Peyer's patch (tissue), 4 donors: ENCODE results near the gene QTRT2. TPM values are rescaled to one million over a fixed set of nuclear protein-coding genes. Genes with fewer than 3 reads are reported as not detected.

Experiments
- DNase-seq, 3 donors: peaks; one replicate each; pipeline ENCODE4 v3.0.0-alpha.2; 2017 to 2019
- H3K27ac ChIP-seq, 4 donors: fragments of 200-600 bp; sonication (generic); one replicate each; pipeline ENCODE4 v1.5.1; 2016 to 2019
- H3K27me3 ChIP-seq, 2 donors: fragments of 200-600 bp; sonication (generic); one replicate each; pipeline ENCODE4 v1.5.1; 2019
- H3K36me3 ChIP-seq, 3 donors: fragments of 200-600 bp; sonication (generic); one replicate each; pipeline ENCODE4 v1.5.1; 2016 to 2019
- H3K4me1 ChIP-seq, 4 donors: fragments of 200-600 bp; sonication (generic); one replicate each; pipeline ENCODE4 v1.5.1; 2016 to 2019
- H3K4me3 ChIP-seq, 4 donors: fragments of 200-600 bp; sonication (generic); 1 replicate in 3 of 4; 2 replicates in 1 of 4; pipeline ENCODE4 v1.5.1; 2016 to 2019; ENCODE audit warnings: mild to moderate bottlenecking in 1 of 4
- H3K9me3 ChIP-seq, 4 donors: fragments of 200-600 bp; sonication (generic); one replicate each; pipeline ENCODE4 v1.5.1; 2016 to 2019; ENCODE audit warnings: mild to moderate bottlenecking in 1 of 4
- POLR2A ChIP-seq, 2 donors: fragments of 450-650 bp; IDR thresholded peaks; one replicate each; pipeline ENCODE4 v1.5.1; 2017; ENCODE audit warnings: antibody characterized with exemption in 2 of 2, mild to moderate bottlenecking in 2 of 2, moderate library complexity in 2 of 2
- total RNA-seq, 4 donors: library from RNA; depleted of rRNA; stranded (reverse); fragments of >200 nt; gene quantifications; one replicate each; pipeline ENCODE4 v1.1.0, GENCODE V29; 2016
- TF ChIP-seq, protein P1 (sequence below), 6 experiments: fragments of 450-650 bp in 4 of 6; fragments of 200-600 bp in 2 of 6; sonication (generic) in 1 of 6; IDR thresholded peaks; one replicate each; pipeline ENCODE4 v1.5.1; 2017 to 2019; ENCODE audit warnings: antibody characterized with exemption in 6 of 6, mild to moderate bottlenecking in 3 of 6, moderate library complexity in 1 of 6

Gene QTRT2
- total RNA-seq, 4 donors from 2014 or later, result 12.2 to 44.2 (median 26.2) TPM

DNA sequence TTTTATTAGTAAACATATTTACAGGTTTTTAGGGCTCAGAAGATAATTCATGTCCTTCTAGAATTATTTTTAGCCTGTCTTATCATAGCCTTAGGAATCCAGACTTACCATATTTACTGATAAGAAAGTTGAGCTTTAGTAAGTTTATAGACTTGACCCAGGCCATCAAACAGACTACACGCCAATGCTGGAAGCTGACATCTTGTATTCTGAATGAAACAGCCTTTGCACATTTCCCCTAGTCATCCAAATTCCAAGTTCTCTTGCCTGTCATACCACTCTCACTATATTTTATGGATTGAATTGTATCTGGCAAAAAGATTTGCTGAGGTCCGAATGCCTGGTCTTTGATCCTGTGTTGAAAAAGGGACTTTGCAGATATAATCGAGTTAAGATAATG lies 63.7 kb downstream of the QTRT2 start:
- H3K9me3 ChIP-seq, result no peaks in the 10 kb centered on the region
- TF ChIP-seq, protein P1, sequence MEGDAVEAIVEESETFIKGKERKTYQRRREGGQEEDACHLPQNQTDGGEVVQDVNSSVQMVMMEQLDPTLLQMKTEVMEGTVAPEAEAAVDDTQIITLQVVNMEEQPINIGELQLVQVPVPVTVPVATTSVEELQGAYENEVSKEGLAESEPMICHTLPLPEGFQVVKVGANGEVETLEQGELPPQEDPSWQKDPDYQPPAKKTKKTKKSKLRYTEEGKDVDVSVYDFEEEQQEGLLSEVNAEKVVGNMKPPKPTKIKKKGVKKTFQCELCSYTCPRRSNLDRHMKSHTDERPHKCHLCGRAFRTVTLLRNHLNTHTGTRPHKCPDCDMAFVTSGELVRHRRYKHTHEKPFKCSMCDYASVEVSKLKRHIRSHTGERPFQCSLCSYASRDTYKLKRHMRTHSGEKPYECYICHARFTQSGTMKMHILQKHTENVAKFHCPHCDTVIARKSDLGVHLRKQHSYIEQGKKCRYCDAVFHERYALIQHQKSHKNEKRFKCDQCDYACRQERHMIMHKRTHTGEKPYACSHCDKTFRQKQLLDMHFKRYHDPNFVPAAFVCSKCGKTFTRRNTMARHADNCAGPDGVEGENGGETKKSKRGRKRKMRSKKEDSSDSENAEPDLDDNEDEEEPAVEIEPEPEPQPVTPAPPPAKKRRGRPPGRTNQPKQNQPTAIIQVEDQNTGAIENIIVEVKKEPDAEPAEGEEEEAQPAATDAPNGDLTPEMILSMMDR (IDR thresholded peaks at IDR 0.05), result no peak
- no peak for TF ChIP-seq POLR2A (IDR thresholded peaks at IDR 0.05)
- H3K4me1 ChIP-seq, result no peaks in the 10 kb centered on the region
- H3K36me3 ChIP-seq, result no peaks in the 10 kb centered on the region
- no peak overlapping the region for H3K4me3 ChIP-seq
- DNase-seq, result no peak
- no peaks in the 10 kb centered on the region for H3K27me3 ChIP-seq
- no peak overlapping the region for H3K27ac ChIP-seq

DNA sequence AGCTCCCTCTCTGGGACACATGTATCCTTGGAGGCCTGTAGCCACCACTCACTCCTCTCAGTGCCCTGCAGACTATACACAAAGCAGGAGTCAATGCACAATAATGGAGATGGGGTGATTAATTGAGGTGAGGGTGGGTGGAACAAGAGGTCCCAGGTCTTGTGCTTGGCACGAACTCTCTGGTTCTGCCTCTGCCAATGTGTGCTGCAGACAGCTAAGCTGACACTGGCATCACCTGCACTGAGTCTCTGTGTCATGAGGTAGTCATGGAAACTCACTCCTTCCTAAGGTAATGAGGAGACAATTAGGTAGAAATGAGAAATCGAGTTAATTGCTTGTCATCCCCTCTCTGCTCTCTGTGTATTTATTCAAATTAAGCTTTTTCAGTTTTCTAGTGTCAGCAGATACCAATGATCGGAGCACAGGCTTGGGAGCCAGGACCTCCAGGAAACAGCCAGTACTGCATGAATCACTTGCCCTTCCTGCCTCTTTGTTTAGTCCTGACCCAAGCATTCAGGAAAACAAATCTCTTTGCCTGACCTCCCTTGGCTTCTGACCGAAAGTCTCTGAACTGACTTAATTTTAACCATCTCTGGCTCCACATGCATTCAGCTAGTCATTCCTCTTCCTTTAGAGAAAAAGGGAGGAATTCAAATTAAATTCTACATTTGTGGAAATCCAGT lies 65.6 kb downstream of the QTRT2 start:
- TF ChIP-seq, protein P1 (IDR thresholded peaks at IDR 0.05), result no peak
- TF ChIP-seq POLR2A (IDR thresholded peaks at IDR 0.05), result no peak
- Histone ChIP-seq H3K27me3 (no peaks in the 10 kb centered on the region), H3K4me1 (no peaks in the 10 kb centered on the region), H3K27ac (peak overlapping the region in 1 of 4 donors; percentile 1), H3K4me3 (no peak overlapping the region), H3K36me3 (no peaks in the 10 kb centered on the region), H3K9me3 (no peaks in the 10 kb centered on the region)
- DNase-seq, result no peak

DNA sequence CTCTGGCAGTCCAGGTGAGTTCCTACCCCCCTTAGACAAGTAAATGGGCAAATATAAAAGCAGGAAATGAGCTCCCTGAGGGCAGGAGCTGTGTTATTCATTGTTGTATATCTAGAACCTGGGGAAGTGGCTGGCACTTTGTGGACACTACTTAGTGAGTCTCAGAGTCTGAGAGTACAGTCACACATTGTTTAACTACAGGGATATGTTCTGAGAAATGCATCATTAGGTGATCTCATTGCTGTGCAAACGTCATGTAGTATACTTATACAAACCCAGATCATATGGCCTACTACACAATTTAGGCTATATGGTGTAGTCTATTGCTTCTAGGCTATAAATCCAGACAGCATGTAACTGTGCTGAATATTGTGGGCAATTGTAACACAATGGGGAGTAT lies 69.9 kb downstream of the QTRT2 start:
- DNase-seq, result no peak
- H3K9me3 ChIP-seq, result no peaks in the 10 kb centered on the region

DNA sequence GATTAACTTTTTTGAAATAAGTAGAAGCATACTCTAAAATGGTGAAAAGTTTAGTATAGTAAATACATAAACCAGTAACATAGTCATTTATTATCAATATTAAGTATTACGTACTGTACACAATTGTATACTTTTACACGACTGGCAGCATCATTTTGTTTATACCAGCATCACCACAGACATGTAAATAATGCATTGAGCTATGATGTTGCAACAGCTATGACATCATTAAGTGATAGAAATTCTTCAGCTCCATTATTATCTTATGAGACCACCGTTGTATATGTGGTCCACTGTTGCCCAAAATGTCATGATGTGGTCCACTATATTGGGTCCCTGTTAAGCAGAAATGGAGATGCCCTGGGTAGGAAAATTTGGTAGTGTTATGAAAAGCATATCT lies 71.0 kb downstream of the QTRT2 start:
- no peak for DNase-seq
- no peaks in the 10 kb centered on the region for H3K4me1 ChIP-seq
- no peaks in the 10 kb centered on the region for H3K27me3 ChIP-seq
- H3K9me3 ChIP-seq, result no peaks in the 10 kb centered on the region
- no peaks in the 10 kb centered on the region for H3K36me3 ChIP-seq
- TF ChIP-seq, protein P1 (IDR thresholded peaks at IDR 0.05), result no peak
- TF ChIP-seq POLR2A (IDR thresholded peaks at IDR 0.05), result no peak
- H3K4me3 ChIP-seq, result no peak overlapping the region
- H3K27ac ChIP-seq, result no peak overlapping the region

More for the DNA sequence above, 69.9 kb downstream of the QTRT2 start:
- Histone ChIP-seq H3K36me3 (no peaks in the 10 kb centered on the region), H3K4me3 (no peak overlapping the region), H3K4me1 (no peaks in the 10 kb centered on the region), H3K27ac (no peak overlapping the region), H3K27me3 (no peaks in the 10 kb centered on the region)
- TF ChIP-seq POLR2A (IDR thresholded peaks at IDR 0.05), result no peak
- TF ChIP-seq, protein P1 (IDR thresholded peaks at IDR 0.05), result no peak

DNA sequence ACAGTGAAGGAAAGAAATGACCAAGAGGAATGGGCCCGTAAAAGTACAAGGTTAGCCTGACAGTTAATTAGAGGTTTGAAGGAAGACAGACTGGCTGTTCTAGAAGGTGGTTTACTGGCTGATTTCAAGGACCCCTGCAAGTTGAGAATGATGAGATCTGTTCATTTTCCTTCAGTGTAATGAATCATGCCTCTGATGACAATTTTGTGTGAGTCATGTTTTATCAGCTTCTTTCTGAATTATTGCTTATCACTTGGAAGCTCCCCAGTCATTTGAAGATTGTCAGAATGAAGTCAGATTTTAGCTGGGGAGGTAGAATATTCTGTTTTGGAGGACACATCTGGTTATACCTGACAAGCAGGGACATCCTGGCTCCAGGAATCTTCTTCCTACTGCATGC lies 71.7 kb downstream of the QTRT2 start:
- no peak overlapping the region for H3K27ac ChIP-seq
- H3K9me3 ChIP-seq, result no peaks in the 10 kb centered on the region
- TF ChIP-seq POLR2A (IDR thresholded peaks at IDR 0.05), result no peak
- H3K4me1 ChIP-seq, result no peaks in the 10 kb centered on the region
- H3K4me3 ChIP-seq, result no peak overlapping the region
- no peak for DNase-seq
- H3K27me3 ChIP-seq, result no peaks in the 10 kb centered on the region
- H3K36me3 ChIP-seq, result no peaks in the 10 kb centered on the region

DNA sequence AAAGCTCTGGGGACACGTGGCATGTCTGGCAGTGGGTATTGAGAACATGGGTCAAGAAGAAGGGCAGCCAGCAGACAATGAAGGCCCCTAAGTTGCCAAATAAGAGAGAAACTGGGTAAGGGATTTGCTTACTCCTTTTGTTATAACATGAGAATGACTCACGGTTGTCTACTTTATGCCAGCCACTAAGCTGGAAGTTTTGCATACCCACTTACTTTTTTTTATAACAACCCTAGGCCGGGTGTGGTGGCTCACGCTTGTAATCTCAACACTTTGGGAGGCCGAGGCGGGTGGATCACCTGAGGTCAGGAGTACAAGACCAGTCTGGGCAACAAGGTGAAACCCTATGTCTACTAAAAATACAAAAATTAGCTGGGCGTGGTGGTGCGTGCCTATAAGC lies 72.3 kb downstream of the QTRT2 start:
- Histone ChIP-seq H3K9me3 (no peaks in the 10 kb centered on the region), H3K36me3 (no peaks in the 10 kb centered on the region), H3K27me3 (no peaks in the 10 kb centered on the region), H3K27ac (no peak overlapping the region), H3K4me1 (no peaks in the 10 kb centered on the region), H3K4me3 (no peak overlapping the region)
- DNase-seq, result no peak
- no peak for TF ChIP-seq POLR2A (IDR thresholded peaks at IDR 0.05)
- TF ChIP-seq, protein P1 (IDR thresholded peaks at IDR 0.05), result no peak
